NAMALWA (cell line): Measurements from ENCODE around the gene CRYL1.
"Not testable (repeated sequence)": the region's sequence is repeated elsewhere in the genome, so short reads cannot be mapped to it uniquely, and the experiment has no call there.

Experiments used
- DNase-seq: peaks from one replicate; pipeline ENCODE4 v3.0.0-alpha.2; 2015; ENCODE audit warnings: low spot score

The CRYL1 gene

GRCh38 chr13:20451397-20451796 is 74.3 kb downstream of the CRYL1 start:
- DNase-seq = peak; percentile 22

GRCh38 chr13:20448470-20448869 is 77.2 kb downstream of the CRYL1 start:
- DNase-seq = no peak

GRCh38 chr13:20446900-20447299 is 78.8 kb downstream of the CRYL1 start:
- no peak for DNase-seq

GRCh38 chr13:20446405-20446804 is 79.3 kb downstream of the CRYL1 start:
- DNase-seq = no peak

GRCh38 chr13:20442798-20443381 is 82.8 kb downstream of the CRYL1 start:
- DNase-seq = no peak

- no peak for DNase-seq
These were observed 83.3 kb downstream of the CRYL1 start for GRCh38 chr13:20442375-20442774.

GRCh38 chr13:20441879-20442278 is 83.8 kb downstream of the CRYL1 start:
- no peak for DNase-seq

- no peak for DNase-seq
These were observed 84.6 kb downstream of the CRYL1 start for GRCh38 chr13:20441056-20441455.

- no peak for DNase-seq
These were observed 86.4 kb downstream of the CRYL1 start for GRCh38 chr13:20439261-20439660.

GRCh38 chr13:20438801-20439200 is 86.9 kb downstream of the CRYL1 start:
- DNase-seq = no peak

- no peak for DNase-seq
These were observed 89.2 kb downstream of the CRYL1 start for GRCh38 chr13:20436505-20436904.

GRCh38 chr13:20435616-20436368 is 89.9 kb downstream of the CRYL1 start:
- DNase-seq = no peak

- DNase-seq = not testable (repeated sequence)
These were observed 91.4 kb downstream of the CRYL1 start for GRCh38 chr13:20434210-20434609.

- DNase-seq = no peak
These were observed 93.8 kb downstream of the CRYL1 start for GRCh38 chr13:20431687-20432384.

- DNase-seq = no peak
These were observed 94.6 kb downstream of the CRYL1 start for GRCh38 chr13:20431080-20431479.

GRCh38 chr13:20430296-20430695 is 95.4 kb downstream of the CRYL1 start:
- DNase-seq = no peak

- no peak for DNase-seq
These were observed 96.0 kb downstream of the CRYL1 start for GRCh38 chr13:20429682-20430081.

GRCh38 chr13:20428666-20429644 is 96.7 kb downstream of the CRYL1 start:
- DNase-seq = no peak

- no peak for DNase-seq
These were observed 98.8 kb downstream of the CRYL1 start for GRCh38 chr13:20426766-20427448.

- DNase-seq = no peak
These were observed 99.8 kb downstream of the CRYL1 start for GRCh38 chr13:20425819-20426219.

- DNase-seq = no peak
These were observed 100.7 kb downstream of the CRYL1 start for GRCh38 chr13:20424949-20425348.

GRCh38 chr13:20424559-20424852 is 101.2 kb downstream of the CRYL1 start:
- DNase-seq = no peak
